GM10248 (cell line): Measurements from ENCODE around the gene CENPS.
"Not testable (repeated sequence)": the region's sequence is repeated elsewhere in the genome, so short reads cannot be mapped to it uniquely, and the experiment has no call there.

ENCODE experiments used
- CTCF ChIA-PET: fragments of 300-600 bp; sonication (Branson Sonifier 250); formaldehyde crosslinking; extraction: SDS; loops from one replicate; lab custom pipeline; 2021; ENCODE audit warnings: antibody characterized with exemption; lab: Yijun Ruan, JAX
- POLR2A ChIA-PET: fragments of 350-650 bp; sonication (Branson Sonifier 250); formaldehyde crosslinking; extraction: SDS; loops from one replicate; lab custom pipeline; 2020; ENCODE audit warnings: antibody characterized with exemption; lab: Yijun Ruan, JAX
- DNase-seq: peaks from one replicate; pipeline ENCODE4 v3.0.0; 2012; ENCODE audit errors: extremely low spot score
- TF ChIP-seq, protein P1 (sequence below): IDR thresholded peaks from 2 replicates; pipeline ENCODE4 v1.5.1; 2012; ENCODE audit warnings: mild to moderate bottlenecking, low read depth; ENCODE audit errors: extremely low read depth, missing control alignments, control extremely low read depth

Gene CENPS

DNA sequence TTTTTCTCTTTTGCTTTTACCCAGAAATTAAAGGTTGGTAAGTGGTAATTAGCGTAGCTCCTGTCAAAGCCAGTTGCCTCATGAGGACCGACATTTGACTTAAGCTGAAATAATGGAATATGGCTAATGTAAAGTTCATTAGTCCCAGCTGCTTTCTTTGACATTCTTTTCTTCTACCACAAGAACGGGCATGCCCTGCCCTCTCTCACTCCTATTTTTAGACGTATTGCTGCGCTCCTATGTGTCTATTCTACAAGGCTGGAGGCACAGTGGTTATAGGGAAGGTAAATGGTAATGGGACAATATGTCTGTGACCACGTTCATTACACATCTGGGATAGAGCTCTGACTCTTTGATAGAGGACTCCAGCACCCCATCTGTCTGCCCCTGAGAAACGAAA lies 26.4 kb downstream of the CENPS start:
- TF ChIP-seq, protein P1, sequence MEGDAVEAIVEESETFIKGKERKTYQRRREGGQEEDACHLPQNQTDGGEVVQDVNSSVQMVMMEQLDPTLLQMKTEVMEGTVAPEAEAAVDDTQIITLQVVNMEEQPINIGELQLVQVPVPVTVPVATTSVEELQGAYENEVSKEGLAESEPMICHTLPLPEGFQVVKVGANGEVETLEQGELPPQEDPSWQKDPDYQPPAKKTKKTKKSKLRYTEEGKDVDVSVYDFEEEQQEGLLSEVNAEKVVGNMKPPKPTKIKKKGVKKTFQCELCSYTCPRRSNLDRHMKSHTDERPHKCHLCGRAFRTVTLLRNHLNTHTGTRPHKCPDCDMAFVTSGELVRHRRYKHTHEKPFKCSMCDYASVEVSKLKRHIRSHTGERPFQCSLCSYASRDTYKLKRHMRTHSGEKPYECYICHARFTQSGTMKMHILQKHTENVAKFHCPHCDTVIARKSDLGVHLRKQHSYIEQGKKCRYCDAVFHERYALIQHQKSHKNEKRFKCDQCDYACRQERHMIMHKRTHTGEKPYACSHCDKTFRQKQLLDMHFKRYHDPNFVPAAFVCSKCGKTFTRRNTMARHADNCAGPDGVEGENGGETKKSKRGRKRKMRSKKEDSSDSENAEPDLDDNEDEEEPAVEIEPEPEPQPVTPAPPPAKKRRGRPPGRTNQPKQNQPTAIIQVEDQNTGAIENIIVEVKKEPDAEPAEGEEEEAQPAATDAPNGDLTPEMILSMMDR, result no peak
- ChIA-PET CTCF (interaction anchor here (0.6 to 1.3 kb wide), 4 partner anchors 26 to 247 kb away, joined by 3 to 5 read pairs (median 3); partner anchors contain the start of genes CENPS and KIF1B), POLR2A (interaction anchor here (0.5 kb wide), 1 partner anchor 799 kb away, joined by 10 read pairs; no protein-coding TSS in a partner anchor)
- no peak for DNase-seq

DNA sequence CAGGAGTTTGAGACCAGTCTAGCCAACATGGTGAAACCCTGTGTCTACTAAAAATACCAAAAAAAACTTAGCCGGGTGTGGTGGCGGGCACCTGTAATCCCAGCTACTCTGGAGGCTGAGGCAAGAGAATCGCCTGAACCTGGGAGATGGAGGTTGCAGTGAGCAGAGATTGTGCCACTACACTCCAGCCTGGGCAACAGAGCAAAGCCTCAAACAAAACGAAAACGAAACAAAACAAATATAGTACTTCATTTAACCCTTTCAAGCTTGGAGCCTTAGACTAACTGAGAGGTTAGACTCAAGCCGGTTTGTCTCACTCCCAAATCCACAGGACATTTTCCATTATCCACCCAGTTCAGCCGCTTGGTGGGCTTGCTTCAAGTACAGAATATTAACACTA lies 27.2 kb downstream of the CENPS start:
- POLR2A ChIA-PET, result not testable (repeated sequence)

GRCh38 chr1:10457875-10458274 lies 27.6 kb downstream of the CENPS start:
- CTCF ChIA-PET, result interaction anchor here (1.2 to 1.6 kb wide), 2 partner anchors 27 to 37 kb away, joined by 3 to 6 read pairs; no protein-coding TSS in a partner anchor
- DNase-seq, result no peak
- POLR2A ChIA-PET, result no interaction called here
- TF ChIP-seq, protein P1, result no peak

More for the DNA sequence above, 27.2 kb downstream of the CENPS start:
- not testable (repeated sequence) for DNase-seq
- CTCF ChIA-PET, result interaction anchor here (1.2 to 1.6 kb wide), 2 partner anchors 26 to 37 kb away, joined by 3 to 6 read pairs; no protein-coding TSS in a partner anchor

DNA sequence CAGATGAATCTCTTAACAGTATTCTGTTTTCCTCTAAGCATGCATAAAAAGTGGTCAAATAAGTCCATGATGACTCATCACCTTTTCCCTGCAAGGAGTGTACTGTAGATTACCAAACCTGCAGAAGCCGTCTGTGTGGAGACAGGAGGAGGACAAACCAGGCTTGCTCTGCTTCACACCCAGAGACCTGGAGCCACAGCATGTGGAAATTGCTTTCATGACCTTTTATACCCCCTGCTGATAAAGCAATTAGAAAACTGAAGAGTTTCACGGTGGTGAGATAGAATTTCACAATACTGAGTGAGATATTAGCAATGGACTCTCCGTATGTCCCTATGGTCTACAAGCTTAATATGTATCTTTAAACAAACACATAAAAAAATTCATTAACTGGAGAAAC lies 29.0 kb downstream of the CENPS start:
- ChIA-PET POLR2A (no interaction called here), CTCF (interaction anchor here (1.5 kb wide), 1 partner anchor 29 kb away, joined by 3 read pairs; the partner anchor contains the start of gene CENPS)
- no peak for DNase-seq
- TF ChIP-seq, protein P1, result no peak

GRCh38 chr1:10467078-10467477 lies 36.8 kb downstream of the CENPS start:
- ChIA-PET CTCF (interaction anchor here (0.7 kb wide), 1 partner anchor 27 kb away, joined by 3 read pairs; no protein-coding TSS in a partner anchor), POLR2A (no interaction called here)
- no peak for DNase-seq
- TF ChIP-seq, protein P1, result no peak

DNA sequence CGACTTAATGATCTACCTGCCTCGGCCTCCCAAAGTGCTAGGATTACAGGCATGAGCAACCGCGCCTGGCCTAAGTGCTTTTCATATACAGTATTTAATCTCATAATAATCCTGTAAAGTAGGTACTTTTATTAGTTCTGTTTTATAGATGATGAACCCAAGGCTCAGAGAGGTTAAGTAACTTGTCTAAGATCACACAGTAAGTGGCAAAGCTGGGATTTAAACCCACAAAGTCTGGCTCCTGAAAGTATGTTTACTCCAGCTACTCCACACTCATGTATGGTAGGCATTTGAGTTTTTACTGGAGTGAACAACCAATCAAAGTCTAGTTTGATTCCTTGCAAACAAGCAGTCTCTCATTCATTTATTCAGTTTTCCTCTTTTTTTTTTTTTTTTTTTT lies 39.8 kb downstream of the CENPS start:
- TF ChIP-seq, protein P1, result no peak
- ChIA-PET POLR2A (no interaction called here), CTCF (no interaction called here)
- no peak for DNase-seq
